Activated T-cell treated with anti-CD3 and anti-CD28 coated beads for 24 hours (primary cell): ENCODE results near the gene PTS.
"Not testable (repeated sequence)": the region's sequence is repeated elsewhere in the genome, so short reads cannot be mapped to it uniquely, and the experiment has no call there.

Experiments
- DNase-seq: peaks from one replicate; pipeline ENCODE4 v3.0.0-alpha.2; 2020; ENCODE audit warnings: low read depth

PTS gene

GRCh38 chr11:112226062-112226830 lies at the start of gene PTS:
PTS (plus strand) TSS chr11:112226428; CDS start chr11:112226444, 16 bp downstream.
- DNase-seq: peak; percentile 79

GRCh38 chr11:112177589-112177988 lies 48.6 kb upstream of the PTS start:
- no peak for DNase-seq

DNA sequence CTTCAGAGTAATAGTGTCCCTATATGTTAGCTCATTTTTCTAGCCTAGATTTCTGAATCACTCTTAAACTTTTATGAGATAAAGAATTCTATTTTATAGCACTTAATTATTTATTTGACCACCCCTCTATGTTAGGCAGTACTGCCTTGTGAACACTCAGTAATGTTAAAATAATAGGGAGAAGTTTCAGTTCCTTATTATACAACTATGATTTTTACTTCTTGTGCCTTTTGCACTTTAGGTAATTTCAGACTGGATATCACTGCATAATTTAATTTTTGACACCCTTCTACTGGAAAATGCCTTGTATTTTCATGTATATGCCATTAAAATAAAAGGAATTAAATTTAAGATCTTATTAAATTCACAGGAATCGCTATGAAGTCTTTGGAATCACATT lies 47.8 kb upstream of the PTS start:
- no peak for DNase-seq

- DNase-seq: no peak
Observed at GRCh38 chr11:112178936-112179335, 47.3 kb upstream of the PTS start.

GRCh38 chr11:112179601-112180000 lies 46.6 kb upstream of the PTS start:
- DNase-seq: no peak

DNA sequence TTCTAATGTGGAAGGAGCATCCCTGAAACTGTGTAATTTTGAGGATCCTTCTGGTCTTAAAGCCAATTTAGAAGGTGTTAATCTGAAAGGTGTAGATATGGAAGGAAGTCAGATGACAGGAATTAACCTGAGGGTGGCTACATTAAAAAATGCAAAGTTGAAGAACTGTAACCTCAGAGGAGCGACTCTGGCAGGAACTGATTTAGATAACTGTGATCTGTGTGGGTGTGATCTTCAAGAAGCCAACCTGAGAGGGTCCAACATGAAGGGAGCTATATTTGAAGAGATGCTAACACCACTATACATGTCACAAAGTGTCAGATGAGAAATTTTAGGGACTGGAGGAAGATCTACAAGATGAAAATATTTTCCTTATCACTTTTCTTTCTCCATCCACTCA lies 43.4 kb upstream of the PTS start:
- DNase-seq: no peak

- DNase-seq: no peak
Observed at GRCh38 chr11:112185883-112186282, 40.3 kb upstream of the PTS start.

GRCh38 chr11:112186304-112186703 lies 39.9 kb upstream of the PTS start:
- no peak for DNase-seq

GRCh38 chr11:112195113-112195512 lies 31.1 kb upstream of the PTS start:
- DNase-seq: not testable (repeated sequence)

- no peak for DNase-seq
Observed at GRCh38 chr11:112195951-112196351, 30.3 kb upstream of the PTS start.

DNA sequence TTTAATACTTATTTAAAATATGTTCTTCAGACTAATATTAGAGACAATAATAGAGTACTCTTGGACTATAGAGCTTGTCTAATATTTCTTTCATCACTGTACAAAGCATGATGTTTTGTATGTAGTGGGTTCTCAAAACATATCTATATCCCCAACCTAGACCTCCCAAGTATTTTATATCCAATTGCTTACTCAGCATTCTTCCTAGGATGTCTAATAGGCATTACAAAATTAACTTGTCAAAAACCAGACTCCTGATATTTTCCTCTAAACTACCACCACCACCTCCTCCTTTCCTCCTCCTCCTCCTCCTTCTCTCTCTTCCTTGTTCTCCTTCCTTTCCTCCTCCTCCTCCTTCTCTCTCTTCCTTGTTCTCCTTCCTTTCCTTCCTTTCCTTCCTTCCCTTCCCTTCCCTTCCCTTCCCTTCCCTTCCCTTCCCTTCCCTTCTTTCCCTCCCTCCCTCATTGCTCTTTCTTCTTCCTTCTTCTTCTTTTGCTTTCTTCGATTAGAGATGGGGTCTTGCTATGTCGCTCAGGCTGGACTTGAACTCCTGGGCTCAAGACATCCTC lies 29.6 kb upstream of the PTS start:
- no peak for DNase-seq

DNA sequence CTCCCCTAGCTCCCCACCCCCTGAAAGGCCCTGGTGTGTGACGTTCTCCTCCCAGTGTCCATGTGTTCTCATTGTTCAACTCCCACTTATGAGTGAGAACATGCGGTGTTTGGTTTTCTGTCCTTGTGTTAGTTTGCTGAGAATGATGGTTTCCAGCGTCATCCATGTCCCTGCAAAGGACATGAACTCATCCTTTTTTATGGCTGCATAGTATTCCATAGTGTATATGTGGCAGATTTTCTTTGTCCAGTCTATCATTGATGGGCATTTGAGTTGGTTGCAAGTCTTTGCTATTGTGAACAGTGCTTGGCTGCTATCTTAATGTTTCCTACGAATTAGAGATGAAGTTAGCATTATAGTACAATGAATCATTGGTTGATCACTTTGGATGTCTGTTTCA lies 27.1 kb upstream of the PTS start:
- not testable (repeated sequence) for DNase-seq

DNA sequence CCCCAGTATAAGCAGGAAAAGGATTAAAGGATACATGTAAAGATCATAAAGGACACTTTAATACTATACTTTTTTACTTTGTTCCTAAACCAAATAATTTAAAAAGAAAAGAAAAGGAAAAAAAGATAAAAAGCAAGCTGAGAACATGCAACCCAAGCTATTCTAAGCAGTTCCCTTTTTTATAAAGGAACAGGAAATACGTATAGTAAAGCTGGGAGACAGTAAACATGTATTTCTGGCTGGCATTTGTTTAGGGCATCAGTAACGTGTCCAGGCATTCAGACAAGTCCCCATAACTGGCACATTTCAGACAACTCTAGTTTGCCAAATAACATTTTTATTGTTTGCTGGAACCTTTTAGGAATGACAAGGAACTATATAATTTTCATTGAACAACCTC lies 26.0 kb upstream of the PTS start:
- no peak for DNase-seq

DNA sequence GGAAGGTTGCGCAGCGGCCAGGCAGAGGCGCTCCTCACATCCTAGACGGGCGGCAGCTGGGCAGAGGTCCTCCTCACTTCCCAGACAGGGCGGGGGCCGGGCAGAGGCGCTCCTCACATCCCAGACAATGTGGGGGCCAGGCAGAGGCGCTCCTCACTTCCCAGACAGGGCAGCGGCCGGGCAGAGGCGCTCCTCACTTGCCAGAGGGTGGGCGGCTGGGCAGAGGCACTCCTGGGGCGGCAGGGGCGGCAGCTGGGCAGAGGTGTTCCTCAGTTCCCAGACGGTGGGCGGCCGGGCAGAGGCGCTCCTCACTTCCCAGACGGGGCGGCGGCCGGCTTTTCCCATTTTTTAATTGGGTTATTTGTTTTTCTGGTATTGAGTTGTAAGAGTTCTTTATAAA lies 20.2 kb upstream of the PTS start:
- DNase-seq: no peak

GRCh38 chr11:112210890-112211289 lies 15.3 kb upstream of the PTS start:
- no peak for DNase-seq

DNA sequence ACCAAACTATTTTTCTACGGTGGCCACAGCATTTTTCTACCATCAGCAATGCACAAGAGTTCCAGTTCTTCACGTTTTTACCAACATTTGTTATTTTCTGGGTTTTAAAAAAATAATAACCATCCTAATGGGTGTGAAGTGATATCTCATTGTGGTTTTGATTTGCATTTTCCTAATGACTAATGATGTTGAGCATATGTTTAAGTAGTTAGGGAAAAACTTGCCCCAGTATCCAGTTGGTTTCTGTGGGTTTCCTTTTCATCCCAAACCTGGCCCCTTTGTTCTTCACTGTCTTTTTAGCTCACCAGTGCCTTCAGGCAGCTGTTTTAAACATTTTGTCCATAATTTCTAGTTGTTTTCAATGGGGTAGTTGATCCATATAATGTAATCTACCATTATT lies 14.7 kb upstream of the PTS start:
- DNase-seq: peak; percentile 20

DNA sequence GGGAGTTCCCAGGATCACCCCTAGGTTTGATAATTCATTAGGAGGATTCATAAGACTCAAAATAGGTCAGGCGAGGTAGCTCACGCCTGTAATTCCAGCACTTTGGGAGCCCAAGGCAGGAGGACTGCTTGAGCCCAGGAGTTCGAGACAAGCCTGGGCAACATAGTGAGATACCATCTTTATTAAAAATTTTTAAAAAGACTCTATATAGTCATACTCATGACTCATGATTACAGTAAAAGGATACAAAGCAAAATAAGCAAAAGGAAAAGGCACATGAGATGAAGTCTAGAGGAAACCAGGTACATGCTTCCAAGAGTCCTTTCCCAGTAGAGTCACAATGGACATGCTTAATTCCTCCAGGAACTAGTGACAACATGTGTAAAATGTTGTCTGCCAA lies 13.9 kb upstream of the PTS start:
- DNase-seq: no peak

- DNase-seq: no peak
Observed at GRCh38 chr11:112212710-112213109, 13.5 kb upstream of the PTS start.

- no peak for DNase-seq
Observed at GRCh38 chr11:112213753-112214152, 12.5 kb upstream of the PTS start.

- no peak for DNase-seq
Observed at GRCh38 chr11:112215621-112216020, 10.6 kb upstream of the PTS start.

DNA sequence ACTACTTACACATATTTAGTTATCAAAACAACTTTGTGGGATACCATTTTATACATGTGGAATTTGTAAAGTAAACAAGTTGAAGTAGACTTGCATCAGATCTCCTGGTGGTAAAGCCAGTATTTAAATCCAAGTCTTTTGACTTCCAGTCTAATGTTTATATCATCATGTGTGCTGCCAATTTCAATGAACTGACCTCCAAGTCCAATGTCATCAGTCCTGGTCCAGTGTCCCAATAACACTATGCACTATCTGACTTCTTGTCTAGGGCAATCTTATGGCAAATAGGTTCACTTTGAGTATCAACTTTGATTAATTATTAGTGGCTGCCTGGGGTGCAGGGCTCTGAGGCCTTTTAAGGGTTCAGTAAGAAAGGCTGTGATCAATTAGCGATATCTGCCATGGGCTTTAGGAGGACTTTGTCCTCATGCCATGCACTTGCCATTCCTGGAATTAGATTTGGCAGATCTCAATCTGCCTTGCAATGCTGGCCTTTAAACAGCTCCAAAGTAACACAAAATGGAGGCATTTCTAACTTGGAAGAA lies 9.6 kb upstream of the PTS start:
- DNase-seq: no peak

DNA sequence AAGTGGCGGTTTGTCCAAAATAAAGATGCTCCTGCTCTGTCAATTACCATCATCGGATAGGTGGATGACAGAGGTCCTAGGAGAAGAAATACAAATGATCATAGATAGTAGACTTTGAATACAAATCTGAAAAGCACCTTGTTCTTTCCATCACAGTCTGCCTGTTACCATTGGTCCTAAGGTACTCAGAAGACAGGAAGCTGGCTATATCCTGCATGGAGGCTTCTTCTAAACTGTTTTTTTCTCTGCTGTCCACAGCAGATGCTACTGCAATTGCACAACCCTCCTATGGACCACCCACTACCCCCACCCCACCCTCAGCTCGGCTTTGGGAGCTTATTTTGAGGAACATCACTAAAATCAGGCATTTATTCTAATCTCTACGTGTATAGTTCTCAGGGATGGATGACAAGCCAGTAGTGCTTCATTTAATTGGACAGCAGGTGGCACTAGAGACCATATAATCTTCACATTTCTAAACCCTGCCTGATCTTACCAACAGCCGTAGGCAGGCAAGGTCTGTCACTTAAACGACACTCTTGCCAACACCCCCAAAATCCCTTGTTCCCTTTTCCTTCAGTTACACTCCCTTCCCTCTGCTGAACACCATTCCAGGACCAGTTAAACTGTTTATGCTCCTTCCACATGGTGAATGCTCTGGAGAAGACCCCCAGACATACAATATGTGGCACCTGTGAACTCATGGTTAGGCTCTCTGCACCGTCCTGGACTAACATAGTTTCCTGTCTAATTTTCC lies 6.6 kb upstream of the PTS start:
- peak; percentile 42 for DNase-seq

- no peak for DNase-seq
Observed at GRCh38 chr11:112221274-112221835, 4.9 kb upstream of the PTS start.
